ENCODE results near the gene SIGMAR1.

SIGMAR1 gene

DNA sequence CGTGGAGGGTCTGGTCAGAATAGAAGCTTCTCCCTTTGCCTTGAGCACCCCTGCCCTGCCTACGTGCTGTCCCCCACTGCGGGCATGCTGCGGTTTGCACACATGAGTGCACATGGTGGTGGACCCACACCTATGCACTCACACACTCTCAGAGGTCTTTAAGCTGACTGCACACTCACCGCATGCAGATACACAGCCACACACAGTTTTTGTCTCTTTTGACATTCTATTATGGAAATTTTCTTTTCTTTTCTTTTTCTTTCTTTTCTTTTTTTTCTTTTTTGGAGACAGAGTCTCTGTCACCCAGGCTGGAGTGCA is 8.1 kb downstream of the SIGMAR1 start:
- no peak for DNase-seq

DNA sequence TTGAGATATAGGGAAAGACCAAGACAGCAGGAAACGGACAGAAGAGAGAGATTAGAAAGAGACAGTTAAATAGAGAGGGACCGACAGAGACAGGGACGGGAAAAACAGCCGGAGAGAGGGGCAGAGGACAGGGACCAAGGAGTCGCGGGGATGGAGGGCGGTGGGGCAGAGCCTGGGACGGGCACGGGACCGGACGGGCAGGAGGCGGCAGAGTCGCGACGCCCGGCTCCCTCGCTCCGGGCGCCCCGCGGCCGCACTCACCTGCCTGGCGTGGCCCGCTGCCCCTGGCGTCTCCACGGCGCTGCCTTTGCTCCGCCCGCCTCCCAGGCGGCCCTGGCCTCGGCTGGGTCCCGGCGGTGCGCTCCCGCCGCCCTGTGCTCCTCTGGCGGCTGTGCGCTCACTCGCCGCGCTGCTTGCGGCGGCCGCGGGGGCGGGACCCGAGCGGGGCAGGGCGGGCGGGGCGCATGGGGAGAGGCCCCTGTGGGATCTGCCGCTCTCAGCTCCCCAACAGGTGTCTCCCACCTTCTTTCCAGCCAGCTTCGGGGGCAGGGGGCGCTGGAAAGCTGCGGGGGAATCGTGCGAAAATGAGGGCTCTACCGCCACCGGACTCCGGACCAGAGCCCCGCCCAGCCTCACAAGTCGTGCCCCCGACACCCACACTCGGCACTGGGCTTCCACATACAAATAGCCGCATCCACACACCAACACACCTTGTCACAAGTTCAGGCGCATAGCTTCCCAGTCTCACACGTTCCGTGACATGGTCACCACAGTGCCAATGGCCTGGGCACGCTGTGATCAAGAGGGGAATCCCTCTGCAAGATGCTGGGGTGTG is 8.7 kb downstream of the SIGMAR1 start, which contains the start of gene ARID3C:
TSS of gene ARID3C (minus strand) at position 411 of the 835 bp plus-strand sequence. CDS start 1,052 bp downstream, outside the sequence.
- DNase-seq: peak; percentile 62

DNA sequence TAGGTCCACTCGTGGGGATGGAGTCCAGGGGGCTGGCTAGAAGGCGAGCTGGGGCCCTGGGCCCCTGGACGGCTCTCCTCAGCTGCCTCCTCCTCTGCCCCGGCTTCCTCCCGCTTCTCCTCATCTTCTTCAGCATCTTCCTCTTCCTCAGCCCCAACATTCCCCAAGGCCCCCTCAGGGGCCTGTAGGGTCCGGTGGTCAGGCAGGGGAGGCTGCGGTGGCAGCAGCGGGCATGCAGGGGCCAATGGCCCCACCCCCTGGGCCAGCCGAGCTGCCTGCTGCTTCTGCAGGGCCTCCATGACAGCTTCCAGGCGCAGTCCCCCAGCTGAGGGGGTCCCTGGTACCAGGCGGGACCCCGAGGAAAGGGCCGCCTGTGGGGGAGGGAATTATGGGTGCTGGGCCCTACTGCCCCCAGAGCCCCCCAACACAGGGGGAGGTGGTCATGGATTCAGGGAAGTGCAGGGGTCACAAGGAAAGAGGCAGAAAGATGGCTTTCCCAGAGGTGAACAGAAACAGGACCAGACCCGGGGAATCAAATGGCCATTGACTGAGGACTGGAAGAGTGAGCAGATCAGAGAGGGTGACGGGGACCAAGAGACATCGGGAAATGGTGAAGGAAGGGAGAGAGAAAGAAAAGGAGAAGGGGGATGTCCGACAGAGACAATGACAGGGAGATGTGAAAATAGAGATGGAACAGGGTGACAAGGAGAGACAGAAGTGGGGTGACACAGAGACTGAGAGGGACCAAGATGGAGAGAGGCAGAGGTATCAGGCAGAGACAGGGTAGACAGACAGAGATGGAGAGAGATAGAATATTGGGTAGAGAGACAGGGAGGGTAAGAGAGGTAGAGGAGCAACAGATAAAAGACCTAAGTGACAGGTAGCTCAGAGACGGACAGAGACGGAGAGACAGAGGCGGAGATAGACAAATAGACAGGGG is 9.6 kb downstream of the SIGMAR1 start:
- DNase-seq: no peak

DNA sequence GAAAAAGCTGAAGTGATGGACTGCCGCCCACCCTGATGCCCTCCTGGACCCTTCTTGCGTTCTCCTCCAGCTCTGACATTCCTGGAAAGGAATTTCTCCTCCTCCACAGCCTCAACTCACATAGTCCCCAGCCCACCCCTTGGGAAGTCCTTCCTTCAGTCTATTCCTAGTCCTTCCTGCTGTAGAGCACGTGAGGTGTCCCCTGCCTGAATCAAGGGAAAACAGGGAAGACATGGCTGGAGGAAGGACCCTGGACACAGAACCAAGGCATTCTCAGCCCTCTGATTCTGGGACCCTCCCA is 12.5 kb downstream of the SIGMAR1 start:
- DNase-seq: no peak

DNA sequence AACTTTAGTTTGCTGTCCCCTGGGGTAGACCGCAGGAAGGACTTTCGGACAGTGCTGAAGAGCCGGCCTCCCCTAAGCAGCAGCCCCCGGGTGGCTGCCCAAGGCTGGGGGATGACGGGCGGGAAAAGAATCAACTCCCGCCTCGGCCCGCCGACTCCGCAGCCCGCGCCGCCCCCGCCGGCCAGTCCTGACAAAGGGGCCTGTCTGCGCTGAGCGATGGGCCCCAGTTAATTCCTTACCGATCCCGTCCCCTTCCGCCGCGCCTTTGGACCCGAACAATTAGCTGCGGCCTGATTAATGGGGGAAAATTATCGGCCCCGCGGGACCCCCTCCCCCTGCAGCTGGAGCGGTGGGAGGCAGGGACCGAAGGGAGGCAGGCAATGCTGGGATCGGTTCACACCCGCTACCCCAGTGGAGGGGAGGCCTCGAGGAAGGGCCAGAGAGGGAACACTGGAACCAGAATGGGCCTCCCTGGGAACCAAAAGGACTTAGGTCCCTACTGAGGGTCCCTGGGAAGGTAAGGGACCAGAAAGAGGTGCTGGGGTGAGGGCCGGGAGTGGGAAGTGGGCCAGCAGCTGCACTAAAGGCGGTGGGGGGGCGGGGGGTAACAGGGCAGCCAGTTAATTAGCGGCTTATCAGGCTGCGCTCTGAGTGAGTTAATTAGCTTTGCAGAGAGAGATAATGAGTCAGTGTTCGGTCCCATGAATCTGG is 13.0 kb downstream of the SIGMAR1 start:
- DNase-seq: no peak

DNA sequence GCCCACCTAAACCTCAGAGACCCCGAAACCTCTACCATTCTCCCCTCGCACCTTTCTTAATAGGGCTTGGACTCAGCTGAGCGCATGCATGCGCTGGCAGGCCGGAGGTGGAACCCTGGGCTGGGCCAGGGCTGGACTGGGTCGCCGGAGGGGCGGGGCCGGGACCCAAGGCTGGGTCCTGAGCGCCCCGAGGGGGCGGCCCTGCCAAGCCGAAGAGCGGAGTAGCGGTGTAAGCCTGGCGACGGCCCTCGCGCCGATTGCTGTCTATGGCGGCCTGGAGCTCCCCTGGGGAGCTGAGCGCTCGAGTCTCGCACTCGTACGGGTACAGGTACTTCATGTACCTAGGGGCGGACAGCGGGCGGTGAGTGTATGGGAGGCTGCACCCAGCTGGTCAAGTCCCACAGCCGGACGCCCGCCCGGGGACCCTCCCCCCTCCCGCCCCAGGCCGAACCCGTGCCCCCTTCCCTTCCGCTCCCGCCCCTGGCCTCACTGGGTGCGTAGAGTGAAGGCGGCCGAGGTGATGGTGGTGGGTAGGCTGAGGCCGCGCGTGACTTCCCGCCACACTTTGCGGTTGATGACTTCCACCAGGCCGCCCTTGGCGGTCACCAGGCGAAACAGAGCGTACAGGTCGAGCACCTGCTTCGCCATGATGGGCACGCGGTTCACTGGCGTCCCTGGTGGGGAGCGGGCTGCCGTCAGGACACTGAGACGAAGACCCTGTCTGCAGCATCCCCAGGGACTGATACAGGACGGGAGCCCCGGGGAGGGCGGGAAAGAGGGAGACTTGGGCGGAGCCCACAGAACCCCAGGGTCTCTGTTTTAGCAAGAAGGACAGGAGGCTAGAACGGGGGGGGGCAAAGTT is 14.0 kb downstream of the SIGMAR1 start:
- DNase-seq: peak; percentile 33

DNA sequence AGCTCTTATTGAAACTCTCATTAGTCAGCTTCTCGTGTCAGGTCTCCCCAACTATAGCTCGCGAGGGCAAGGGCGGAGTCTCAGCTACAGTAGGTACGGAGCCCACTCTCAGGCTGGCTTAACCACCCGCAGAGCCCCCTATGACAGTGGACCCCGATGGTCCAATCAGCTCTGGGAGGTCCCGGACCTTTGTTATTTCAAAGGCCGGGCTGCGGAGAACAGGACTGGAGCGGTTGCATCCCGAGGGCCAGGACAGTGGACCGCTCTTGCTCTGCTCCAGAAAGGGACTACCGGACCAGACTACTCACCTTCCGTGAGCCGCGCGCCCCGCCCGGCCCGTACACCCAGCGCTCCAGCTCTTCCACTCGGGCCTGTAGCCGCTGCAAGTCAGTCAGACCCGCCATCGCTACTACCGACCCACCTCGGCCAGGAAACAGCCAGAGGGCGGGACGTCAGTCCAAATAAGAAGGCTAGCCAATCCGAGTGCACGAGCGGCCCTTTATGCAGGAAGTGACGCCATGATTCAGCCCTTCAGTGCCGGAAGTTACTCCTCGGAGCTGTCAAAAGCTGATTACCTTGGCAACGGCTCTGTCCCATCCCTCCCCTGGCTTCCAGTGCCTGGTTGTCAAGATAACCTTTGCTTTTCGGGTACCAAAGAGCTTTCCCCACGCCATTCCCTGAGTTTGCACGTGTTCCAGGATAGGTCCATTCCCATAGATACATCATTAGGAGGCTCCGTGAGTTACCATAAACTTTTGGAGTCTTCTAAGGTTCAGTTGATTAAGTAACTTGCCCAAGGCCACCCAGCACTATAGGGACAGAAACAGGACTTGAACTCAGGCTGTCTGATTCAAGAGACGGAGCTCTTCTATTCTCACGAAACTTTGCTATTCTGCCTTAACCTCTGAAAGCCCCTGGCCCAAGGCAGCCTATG is 17.3 kb downstream of the SIGMAR1 start, which contains the start of gene DCTN3:
TSS of gene DCTN3 (minus strand) at position 435 of the 934 bp plus-strand sequence. CDS start at position 404, 31 bp downstream.
- DNase-seq: peak; percentile 83

DNA sequence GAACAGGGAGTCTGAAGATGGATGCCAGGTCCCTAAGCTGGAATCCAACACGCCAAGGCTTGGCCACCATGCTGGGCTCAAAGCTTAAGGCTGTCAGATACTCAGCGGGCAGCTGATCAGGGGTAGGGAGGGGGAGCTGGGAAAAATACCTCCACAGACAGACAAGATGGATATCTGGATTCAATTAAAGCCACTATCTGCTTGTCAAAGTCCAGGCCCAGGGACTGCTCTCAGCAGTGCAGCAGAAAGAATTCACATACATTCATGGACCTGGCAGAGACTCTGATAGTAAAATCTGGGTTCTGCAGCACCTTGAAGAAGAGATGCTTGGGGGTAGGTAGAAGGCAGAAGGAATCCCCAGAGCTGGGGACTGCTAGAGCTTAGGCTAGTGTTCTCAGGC is 22.5 kb downstream of the SIGMAR1 start:
- no peak for DNase-seq

DNA sequence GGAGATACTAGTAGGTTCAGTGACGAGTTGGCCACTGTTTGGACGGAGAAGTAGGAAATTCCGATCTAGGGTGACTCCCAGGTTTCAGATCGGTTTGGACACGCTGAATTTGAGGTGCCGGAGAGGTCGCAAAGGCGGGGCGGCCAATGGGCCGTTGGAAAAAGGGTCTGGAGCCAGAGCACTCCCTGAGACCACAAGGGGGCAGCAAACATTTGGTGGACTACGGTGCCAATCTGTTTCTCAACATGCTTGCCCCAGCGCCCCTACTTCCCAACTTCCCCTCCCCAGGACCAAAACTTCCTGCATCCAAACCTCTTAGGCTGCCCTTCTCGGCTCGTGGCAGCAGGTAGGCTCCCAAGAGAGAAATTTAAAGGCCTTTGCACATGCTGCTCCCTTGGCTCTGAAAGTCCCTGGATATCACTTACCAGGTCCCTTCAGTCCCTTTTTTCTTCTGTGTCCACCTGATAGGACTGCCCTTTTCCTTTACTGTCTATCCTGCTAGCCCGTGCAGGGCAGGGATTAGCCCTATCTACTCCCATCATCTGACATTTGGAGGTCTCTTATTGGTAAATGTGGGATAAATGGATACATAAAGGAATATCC is 24.7 kb downstream of the SIGMAR1 start:
- DNase-seq: peak; percentile 68

DNA sequence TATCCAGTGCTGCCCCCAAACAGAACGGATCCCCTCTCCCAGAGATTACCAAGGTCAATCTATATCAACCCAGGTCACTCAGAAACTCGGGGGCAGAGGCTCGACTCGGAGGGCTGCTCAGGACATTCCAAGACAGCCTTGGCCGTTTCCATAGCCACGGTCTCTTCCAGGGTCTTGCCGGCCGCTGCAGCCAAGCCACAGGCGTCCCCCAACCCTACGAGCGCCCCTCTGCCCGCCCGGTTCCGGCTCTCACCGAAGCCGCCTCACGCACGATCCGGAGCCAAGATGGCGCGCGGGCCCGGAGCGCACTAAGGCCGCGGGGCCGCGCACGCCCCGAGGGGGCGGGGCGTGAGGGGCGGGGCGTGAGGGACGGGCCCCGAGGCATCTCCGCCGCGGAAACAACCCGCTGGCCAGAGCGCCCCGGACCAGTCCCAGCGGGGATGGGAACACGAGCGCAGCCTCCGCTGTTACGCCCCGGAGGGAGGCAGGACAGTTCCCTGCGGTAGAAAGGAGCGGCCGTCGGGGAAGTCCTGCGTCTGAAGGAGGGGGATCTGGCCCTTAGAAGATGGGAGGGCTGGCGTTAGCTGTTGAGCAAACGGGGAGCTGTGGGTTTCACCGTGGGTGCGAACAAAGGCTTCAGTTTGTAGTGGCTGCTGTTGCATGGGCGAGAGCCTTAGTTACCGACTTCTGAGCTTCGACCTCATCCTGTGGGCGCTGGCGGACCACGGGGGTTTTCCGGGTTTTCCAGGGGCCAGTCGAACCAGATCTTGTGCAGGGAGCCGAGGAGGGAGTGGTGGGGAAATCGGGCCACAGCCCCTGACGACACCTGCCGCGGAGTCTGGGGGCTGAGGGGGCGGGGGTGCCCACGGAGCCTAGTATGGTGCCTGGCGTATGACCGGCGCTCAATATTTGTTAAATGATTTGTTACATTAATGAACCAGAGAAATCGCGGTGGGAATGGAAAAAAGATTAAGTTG is 25.5 kb downstream of the SIGMAR1 start, which contains the start of gene RPP25L:
TSS of gene RPP25L (minus strand) at position 287 of the 977 bp plus-strand sequence. CDS start 801 bp downstream, outside the sequence.
- DNase-seq: peak; percentile 89

DNA sequence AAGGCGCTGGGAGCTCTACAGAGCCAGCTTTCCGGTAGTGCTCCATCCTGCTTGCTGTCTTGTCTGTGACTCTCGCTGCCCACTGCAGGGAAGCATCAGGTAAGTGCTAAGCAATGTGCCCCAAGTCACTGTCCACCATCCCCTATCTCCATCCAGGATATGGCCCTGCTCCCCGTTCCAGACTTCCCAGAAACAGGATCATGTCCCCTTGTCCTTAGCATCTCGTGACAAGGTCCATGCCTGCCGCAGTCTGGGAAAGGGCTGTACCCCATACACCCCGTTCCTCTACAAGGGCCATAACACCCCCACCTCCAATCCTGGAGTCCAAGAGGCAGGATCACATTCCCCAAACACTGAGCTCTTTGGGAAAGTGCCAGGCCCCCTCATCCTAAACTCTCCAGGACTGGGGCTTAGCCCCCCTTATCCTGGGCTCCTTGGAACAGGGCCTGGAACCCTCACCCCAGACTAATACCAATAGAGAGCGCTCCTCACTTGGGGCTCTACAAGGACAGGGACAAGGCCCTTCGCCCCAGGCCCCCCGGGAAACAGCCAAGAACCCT is 26.3 kb downstream of the SIGMAR1 start:
- peak; percentile 38 for DNase-seq

DNA sequence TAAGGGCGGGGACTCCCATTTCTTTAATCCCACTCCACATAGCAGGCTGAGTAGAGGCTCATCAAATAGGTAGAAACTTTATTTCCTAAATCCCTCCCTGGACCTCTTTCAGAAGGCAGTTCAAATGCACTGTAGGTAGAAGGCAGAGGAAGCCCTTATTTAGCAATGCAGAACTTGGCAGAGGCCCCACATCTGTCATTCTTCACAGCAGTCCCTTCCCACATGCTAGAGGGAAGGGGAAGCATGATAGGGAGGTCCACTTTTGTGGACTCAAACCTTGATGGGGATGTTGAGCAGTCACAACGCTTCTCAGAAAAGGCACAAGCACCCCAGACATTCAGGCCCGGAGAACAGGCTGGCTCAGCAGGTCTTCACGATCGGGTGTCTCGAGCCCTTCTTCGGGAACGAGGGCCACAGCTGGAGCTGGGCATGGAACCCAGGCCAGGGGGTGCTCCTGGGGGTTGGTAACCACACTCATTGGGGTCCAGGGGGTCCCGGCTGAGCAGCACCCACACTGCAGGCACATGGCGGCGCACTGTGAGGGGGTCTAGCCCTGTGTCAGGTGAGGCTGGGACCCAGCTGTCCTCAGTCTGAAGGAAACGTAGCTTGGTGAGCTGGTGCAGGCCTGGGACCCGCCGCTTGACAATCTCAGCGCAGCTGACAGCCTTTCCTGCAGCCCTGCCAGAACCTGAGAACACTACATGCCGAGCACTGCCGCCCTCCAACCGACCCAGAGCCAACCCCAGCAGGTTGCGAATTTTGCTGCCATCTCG is 27.0 kb downstream of the SIGMAR1 start:
- DNase-seq: no peak

DNA sequence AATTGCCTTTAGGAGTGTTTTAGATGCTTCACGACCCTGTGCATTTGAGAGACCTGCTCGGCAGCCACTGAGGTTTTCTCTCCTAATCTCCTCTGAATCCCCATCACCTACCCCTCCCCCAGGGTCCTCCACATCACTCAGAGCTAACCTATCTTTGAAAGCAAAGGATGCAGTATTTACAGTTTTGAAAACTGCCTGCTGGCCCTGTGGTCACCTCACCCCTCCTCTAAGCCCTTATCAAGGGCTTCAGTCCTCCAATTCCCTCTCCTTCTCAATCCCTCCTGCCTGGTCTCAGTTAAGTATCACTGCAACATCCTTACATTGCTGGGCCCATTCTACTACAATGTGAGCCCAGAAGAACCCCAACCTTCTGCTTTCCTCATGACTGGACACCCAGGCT is 30.3 kb downstream of the SIGMAR1 start:
- no peak for DNase-seq

DNA sequence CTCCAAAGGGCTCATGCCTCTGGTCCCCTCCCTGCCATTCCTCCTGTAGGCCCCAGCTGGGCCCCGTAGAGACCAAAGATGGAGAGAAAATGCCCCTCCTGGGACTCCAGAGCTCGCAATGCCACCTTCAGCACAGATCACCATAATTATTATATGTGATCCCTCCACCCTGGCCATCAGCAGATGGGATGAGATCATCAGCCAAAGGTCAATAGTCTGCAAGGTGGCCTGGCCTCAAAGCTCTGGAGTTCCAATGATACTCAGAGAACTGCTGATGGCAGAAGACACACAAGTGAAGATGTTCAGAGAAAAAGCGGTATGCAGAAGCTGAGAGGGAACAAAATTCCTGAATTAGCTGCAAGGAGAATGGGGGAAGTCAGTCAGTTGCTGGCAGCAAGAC is 30.7 kb downstream of the SIGMAR1 start:
- DNase-seq: no peak

DNA sequence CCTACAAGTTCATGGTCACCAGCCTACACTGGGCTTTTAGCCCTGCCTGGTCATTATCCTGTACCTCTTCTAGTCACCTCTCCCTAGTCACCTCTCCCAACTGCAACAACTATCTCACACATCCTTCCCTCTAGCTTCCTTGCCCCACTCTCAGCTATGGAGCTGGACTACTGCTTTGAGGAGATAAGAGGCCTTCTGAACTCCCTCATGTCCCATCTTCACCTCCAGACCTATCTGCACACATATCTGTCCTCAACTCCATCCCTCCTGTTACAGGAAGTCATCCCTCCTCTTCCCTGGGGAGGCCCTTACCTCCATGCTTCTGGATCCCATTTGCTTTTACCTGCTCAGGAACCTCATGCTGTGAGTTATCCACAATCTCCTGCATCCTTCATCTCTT is 31.4 kb downstream of the SIGMAR1 start:
- no peak for DNase-seq

DNA sequence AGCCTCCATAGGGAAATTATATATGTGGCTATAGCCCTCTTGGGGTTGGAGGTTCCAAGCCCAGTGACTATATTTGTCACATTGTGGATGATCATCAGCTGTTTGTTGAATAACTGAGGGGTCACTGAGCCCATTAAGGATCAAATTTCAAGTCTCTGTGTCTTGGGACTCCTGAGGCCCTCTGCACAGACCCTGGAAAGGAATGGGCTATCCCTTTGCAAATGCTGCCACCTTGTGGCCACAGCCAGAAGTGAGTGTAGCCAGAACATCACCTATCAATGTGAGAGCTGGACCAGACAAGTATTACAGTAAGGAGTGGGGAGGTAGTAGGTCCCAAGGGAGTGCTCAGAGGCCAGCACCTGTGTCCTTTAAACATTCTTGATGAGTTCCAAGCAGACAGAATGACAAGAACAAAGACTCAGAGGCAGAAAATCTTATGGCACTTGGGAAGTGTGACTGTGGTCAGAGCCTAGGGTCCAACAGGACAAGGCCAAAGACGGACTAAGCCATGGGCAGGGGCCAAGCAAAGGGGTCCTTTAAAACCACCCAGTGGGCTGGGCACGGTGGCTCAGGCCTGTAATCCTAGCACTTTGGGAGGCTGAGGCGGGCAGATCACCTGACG is 33.9 kb downstream of the SIGMAR1 start:
- peak; percentile 86 for DNase-seq

DNA sequence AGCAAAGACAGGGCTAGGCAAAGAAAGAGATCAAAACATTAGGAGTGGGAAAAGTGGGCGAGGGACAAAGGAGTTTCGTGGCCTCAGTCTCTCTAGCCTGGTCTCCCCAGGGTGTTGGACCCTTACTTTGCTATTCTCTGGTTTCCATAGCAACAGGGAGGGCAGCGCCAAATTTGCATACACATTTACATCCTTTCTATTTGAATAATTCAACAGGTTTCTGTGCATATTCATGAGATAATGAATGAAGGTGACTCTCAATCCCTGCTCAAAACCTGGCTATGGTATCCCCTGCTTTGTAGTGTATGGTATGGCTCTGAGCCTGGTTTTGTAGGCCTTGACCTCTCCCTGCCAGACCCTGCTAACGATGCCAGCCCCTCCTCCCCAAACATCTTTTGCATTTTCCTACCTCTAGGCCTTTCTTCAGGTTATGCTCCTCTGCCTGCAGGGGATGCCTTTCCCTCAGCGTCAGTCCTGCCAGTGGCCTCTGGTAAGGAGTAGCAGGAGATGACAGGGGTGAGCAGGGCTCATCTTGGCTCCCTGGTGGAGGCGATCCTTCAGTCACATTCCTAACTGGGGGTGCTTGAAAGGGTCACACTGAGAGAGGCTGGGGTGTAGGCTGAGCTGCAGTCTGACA is 35.5 kb downstream of the SIGMAR1 start:
- DNase-seq: no peak

Data from activated T-cell treated with anti-CD3 and anti-CD28 coated beads, Interleukin-2, amount 50 U/mL, for 1 hour (primary cell).